ENCODE measurements around the gene FANCB.

The FANCB gene

DNA sequence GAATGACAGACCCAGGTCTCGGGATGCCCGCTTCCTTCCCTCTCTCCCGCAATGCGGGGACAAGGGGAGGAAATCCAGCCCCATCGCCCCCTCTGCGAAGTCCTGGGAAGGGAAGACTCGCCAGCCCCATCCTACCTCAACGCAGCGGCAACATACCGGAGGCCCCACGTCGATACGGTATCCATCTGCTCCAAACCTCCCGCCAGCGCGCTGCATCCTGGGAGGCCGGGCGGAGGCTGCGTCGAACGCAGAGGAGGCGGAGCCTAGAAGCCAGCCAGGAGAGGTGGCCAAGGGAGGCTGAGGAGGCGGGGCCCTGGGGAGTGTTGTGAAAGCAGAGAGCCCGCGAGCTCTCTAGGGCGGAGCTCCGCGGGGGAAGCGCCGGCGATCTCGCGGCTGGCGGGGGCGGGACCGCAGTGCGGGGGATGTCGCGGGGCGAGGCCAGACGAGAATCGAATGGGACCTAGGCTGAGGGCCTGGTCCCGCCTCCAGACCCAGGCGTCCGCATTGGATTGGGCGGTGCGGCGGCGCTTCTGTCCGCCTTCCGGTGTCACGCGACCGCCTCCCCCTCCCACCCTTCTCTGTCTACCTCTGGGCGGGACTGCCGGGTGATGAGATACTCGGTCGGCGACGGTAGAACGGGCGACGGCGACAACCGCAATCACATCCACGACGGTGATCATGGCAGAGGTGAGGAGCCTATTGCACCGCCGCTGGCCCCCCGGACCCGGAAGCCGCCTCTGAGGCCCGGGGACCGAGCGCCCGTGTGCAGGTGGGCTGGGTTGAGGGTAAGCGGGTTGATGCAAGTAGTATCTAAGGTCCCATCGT lies at the start of gene FANCB, which contains the start of gene MOSPD2:
TSS of gene FANCB (minus strand) at position 219 of the 825 bp plus-strand sequence. CDS start 7,559 bp downstream, outside the sequence.
TSS of gene MOSPD2 (plus strand) at position 571 of the 825 bp plus-strand sequence. CDS start at position 679, 108 bp downstream.
- peak; percentile 91 for DNase-seq (ENCODE audit: low read depth)

GRCh38 chrX:14922437-14922836 lies 49.6 kb upstream of the FANCB start:
- DNase-seq (ENCODE audit: low read depth) = no peak

DNA sequence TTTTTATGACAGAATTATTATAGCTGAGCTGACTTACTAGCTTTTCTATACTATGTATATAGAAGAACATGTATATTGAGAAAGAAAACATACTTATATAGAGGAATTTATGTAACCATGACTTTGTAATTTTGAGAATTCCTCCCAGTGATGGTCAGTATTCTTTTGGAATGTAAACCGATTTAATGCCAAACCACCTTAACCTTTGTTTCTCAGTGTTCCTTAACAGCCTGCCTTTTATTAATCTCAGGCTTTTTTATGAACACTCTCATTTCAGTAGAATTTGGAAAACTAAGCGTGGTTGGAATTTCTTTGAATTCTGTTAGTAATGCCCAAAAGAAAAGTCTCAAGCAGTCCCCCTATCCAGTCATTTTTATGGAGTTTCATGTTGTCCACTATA lies 47.3 kb upstream of the FANCB start:
- DNase-seq (ENCODE audit: low read depth) = no peak

DNA sequence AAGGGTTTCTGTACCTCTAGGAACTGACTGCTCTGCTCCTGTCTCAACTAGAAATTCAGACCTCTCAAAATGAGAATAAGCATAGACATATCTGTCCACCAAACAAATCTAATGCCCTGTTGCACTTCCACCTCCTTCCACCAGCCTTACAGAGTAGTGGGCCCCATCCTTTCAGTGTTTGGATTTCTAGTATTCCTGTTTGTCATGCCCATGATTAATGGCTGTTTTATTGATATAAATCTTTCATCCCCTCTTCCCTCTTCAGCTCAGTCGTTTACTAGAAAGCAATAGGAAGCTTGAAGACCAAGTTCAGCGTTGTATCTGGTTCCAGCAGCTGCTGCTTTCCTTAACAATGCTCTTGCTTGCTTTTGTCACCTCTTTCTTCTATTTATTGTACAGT lies 46.5 kb upstream of the FANCB start:
- DNase-seq (ENCODE audit: low read depth) = no peak

- DNase-seq (ENCODE audit: low read depth) = no peak
Measured at GRCh38 chrX:14916017-14916674, 43.3 kb upstream of the FANCB start.

GRCh38 chrX:14915596-14915995 lies 42.7 kb upstream of the FANCB start:
- no peak for DNase-seq (ENCODE audit: low read depth)

DNA sequence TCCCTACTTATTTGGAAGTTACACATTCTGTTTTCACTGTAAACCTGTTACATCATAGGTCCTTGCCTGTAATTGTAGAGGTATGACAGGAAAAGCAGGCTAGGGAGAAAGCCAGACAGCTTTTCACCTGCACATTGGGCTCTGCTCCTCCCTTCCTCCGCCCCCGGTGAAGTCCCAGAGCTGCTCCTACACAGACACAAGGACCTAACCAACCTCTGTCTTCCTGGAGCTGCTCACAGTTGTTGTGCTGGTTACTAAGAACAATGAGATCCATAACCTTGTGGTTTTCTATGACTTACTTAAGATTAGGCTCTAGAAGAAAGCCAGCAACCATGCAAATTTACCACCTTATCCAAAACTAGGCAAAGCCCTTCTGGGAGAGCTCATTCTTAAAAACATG lies 40.4 kb upstream of the FANCB start:
- no peak for DNase-seq (ENCODE audit: low read depth)

DNA sequence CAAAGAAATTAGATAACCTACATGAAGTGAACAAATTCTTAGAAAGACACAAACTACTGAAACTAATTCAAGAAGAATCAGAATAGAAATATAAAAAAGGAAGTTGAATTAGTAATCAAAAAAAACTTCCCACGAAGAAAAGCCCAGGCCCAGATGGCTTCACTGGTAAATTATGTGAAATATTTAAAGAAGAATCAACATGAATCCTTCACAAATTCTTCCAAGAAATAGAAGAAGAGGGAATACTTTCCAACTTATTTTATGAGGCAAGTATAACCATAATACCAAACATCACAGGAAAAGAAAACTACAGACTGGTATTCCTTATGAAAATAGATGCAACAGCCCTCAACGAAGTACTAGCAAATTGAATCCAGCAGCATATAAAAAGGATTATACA lies 31.0 kb upstream of the FANCB start:
- no peak for DNase-seq (ENCODE audit: low read depth)

GRCh38 chrX:14902537-14902936 lies 29.7 kb upstream of the FANCB start:
- no peak for DNase-seq (ENCODE audit: low read depth)

DNA sequence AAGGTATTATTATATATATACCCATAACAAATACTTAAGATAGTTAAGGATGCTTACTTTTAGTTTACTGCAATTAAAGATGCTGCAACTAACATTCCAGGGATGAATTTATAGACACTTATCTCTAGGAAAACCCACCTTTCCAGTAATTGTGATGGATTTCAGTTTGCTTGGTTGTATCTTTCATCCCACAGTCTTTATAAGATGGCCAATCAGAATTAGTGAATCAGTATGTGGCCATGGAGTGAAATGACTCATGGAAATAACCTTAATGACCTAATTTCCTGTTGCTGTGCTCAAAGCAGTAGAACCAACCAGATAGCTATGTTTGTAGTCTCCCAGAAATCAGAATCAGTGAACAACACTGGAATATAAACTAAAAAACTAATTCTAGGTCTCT lies 26.7 kb upstream of the FANCB start:
- no peak for DNase-seq (ENCODE audit: low read depth)

GRCh38 chrX:14897042-14897441 lies 24.2 kb upstream of the FANCB start:
- no peak for DNase-seq (ENCODE audit: low read depth)

DNA sequence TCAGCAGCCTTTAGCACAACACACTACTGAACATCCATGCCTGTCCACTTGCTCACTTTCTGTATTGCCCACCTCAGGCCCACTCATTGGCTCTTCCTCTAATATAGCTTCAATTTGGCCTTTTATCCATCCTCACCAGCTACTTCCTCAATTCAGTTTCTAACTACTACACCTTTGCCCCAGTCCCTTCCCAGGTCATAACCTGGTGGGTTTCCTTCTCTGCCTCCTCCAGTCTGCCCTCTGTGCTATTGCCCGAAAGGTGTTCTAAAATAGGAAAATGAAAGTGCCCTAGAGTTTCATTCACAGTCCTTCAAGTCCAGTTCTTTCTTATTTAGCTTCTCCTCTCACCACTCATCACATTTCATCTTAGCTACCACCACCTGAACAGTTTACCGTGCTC lies 23.4 kb upstream of the FANCB start:
- no peak for DNase-seq (ENCODE audit: low read depth)

- no peak for DNase-seq (ENCODE audit: low read depth)
Measured at GRCh38 chrX:14886252-14886651, 13.4 kb upstream of the FANCB start.

GRCh38 chrX:14884714-14885113 lies 11.8 kb upstream of the FANCB start:
- DNase-seq (ENCODE audit: low read depth) = no peak

DNA sequence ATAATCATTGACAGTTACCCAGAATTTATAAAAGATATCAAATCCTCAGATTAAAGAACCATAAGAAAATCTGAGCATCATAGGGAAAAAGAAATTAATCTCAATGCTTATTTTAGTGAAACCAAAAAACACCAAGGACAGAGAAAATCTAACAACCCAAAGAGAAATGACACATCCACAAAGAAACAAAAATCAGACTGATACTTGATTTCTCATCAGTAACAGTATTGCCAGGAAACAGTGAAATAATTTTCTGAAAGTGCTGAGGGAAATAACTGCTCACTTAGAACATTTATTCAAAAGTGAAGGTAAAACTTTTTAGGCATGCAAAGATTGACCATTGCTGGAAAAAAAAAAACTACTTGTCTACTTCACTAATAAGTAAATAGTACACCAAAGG lies 11.0 kb upstream of the FANCB start:
- no peak for DNase-seq (ENCODE audit: low read depth)

GRCh38 chrX:14875624-14876023 lies 2.8 kb upstream of the FANCB start:
- DNase-seq (ENCODE audit: low read depth) = no peak

DNA sequence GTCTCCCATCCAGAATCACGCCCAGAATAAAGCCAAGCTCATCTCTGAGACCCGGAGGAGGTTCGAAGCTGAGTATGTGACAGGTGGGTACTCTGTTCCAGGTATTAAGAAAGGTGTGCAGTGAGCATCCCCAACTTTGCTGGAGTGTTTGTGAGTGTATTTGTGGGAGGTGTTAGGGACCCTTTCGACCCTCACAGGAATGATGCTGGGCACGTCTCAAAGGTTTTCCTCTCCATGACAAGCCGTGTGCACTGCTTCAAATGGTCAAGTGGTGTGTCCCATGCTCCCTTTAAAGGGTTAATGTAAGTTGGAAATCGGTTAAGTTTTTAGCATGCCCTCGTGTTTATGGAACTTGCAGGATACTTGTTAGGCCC lies 794 bp upstream of the FANCB start:
- DNase-seq (ENCODE audit: low read depth) = no peak

GRCh38 chrX:14872355-14872754 lies 514 bp downstream of the FANCB start:
- DNase-seq (ENCODE audit: low read depth) = no peak

DNA sequence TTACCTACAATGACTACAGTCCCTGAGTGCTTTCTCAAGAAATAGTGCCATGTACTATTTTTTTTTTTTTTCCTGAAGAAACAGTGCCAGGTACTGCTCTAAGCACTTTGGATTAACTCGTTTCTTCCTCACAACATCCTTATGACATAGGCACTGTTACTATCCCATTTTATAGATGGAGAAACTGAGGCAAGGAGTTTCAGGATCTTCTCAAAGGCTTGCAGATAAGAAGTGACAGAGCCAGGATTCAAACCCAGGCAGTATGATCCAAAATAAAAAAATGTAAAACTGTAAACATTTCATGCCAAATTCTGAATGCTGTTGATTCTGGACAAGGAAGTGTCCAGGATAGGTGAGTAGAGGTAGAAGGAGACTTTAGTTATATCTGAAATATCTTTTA lies 1.1 kb downstream of the FANCB start:
- DNase-seq (ENCODE audit: low read depth) = no peak

- DNase-seq (ENCODE audit: low read depth) = no peak
Measured at GRCh38 chrX:14865201-14865600, 7.7 kb downstream of the FANCB start.

DNA sequence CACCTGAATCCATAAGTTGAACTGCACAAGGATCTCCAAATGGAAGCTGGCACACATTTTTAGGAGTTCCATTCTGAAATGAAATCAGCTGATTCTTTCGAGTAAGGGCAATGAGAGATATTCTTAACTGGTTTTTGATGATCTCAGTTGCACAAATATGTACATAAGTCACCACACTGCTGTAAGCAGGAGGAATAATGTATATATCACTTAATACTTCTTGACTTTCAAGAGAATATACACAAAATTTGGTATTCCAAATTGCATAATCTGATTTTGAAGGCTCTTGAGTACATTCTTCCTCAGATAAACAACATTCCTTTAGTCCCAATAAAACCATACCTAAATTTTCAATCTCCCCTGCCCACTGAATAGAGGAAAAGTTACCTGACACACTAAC lies 8.2 kb downstream of the FANCB start:
- no peak for DNase-seq (ENCODE audit: low read depth)

GRCh38 chrX:14851526-14851925 lies 21.3 kb downstream of the FANCB start:
- no peak for DNase-seq (ENCODE audit: low read depth)

DNA sequence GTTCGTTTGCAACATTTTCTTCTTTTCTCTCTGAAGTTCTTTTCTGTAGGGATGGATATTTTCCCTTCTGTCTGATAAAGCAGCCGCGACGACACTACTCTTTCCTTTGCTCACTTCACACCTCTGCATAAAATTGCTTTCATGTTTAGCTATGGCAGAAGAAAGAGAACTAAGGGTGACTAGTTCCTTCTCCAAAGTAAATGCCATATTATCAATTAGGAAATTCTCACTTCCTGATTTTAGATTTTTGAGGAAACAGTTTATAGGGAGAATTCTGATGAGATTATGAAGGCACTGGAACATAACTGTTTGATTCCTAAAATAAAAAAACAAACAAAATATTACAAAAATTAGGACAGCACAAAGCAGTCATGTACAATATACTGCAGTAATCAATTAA lies 29.2 kb downstream of the FANCB start:
- no peak for DNase-seq (ENCODE audit: low read depth)

DNA sequence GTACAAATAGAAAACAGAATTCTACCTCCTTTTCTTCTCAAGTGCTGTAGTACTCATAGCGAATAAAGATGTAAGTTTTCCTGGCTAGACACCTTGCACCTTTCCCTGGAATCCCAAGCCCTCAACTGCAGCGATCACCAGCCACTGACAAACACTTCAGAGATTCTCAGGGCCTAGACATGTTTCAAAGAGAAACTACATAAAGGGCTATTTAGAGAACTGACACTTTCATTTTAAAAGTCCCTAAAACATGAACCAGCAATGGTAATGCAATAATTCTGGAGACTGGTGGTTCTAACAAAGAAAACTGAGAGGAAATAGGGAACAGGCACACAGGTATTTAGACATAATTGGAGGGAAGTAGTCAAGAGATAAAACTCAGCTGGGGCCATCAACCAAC lies 35.7 kb downstream of the FANCB start:
- no peak for DNase-seq (ENCODE audit: low read depth)
